ENCODE results near the gene UBA7. TPM values are rescaled to one million over a fixed set of nuclear protein-coding genes. Genes with fewer than 3 reads are reported as not detected.

The UBA7 gene
- polyA plus RNA-seq, 1 donor from 2014 or later: 4.0 TPM

GRCh38 chr3:49761661-49762060, 52.1 kb downstream of the UBA7 start:
- Histone ChIP-seq H3K9me2 (ENCODE audit: insufficient read depth, low read length) (no peaks in the 10 kb centered on the region), H3K9ac (ENCODE audit: low read length) (no peak overlapping the region), H3K36me3 (ENCODE audit: insufficient read depth, low read length) (no peaks in the 10 kb centered on the region), H2AFZ (ENCODE audit: low read depth, low read length) (no peak overlapping the region), H3K4me2 (ENCODE audit: low read length) (no peak overlapping the region), H3K27ac (ENCODE audit: low read length) (no peak overlapping the region), H3K4me3 (ENCODE audit: low read length) (no peak overlapping the region), H3K79me2 (replicated peaks; ENCODE audit: insufficient read depth, low read length) (peaks cover 56% of the 10 kb centered on the region), H3F3A (ENCODE audit: insufficient read depth, low read length, poor library complexity, severe bottlenecking) (no peaks in the 10 kb centered on the region), H3K9me3 (ENCODE audit: low read length) (no peaks in the 10 kb centered on the region), H4K20me1 (ENCODE audit: insufficient read depth) (no peaks in the 10 kb centered on the region), H3K27me3 (ENCODE audit: insufficient read depth, low read depth, low read length) (no peaks in the 10 kb centered on the region)
- TF ChIP-seq, protein P1, sequence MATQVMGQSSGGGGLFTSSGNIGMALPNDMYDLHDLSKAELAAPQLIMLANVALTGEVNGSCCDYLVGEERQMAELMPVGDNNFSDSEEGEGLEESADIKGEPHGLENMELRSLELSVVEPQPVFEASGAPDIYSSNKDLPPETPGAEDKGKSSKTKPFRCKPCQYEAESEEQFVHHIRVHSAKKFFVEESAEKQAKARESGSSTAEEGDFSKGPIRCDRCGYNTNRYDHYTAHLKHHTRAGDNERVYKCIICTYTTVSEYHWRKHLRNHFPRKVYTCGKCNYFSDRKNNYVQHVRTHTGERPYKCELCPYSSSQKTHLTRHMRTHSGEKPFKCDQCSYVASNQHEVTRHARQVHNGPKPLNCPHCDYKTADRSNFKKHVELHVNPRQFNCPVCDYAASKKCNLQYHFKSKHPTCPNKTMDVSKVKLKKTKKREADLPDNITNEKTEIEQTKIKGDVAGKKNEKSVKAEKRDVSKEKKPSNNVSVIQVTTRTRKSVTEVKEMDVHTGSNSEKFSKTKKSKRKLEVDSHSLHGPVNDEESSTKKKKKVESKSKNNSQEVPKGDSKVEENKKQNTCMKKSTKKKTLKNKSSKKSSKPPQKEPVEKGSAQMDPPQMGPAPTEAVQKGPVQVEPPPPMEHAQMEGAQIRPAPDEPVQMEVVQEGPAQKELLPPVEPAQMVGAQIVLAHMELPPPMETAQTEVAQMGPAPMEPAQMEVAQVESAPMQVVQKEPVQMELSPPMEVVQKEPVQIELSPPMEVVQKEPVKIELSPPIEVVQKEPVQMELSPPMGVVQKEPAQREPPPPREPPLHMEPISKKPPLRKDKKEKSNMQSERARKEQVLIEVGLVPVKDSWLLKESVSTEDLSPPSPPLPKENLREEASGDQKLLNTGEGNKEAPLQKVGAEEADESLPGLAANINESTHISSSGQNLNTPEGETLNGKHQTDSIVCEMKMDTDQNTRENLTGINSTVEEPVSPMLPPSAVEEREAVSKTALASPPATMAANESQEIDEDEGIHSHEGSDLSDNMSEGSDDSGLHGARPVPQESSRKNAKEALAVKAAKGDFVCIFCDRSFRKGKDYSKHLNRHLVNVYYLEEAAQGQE (IDR thresholded peaks at IDR 0.05; ENCODE audit: borderline replicate concordance): no peak
- no peak for TF ChIP-seq TAF1 (IDR thresholded peaks at IDR 0.05; ENCODE audit: low read depth)

GRCh38 chr3:49759226-49759625, 54.5 kb downstream of the UBA7 start:
- Histone ChIP-seq H4K20me1 (ENCODE audit: insufficient read depth) (no peaks in the 10 kb centered on the region), H3K27me3 (ENCODE audit: insufficient read depth, low read depth, low read length) (no peaks in the 10 kb centered on the region), H3F3A (ENCODE audit: insufficient read depth, low read length, poor library complexity, severe bottlenecking) (no peaks in the 10 kb centered on the region), H3K4me3 (ENCODE audit: low read length) (no peak overlapping the region), H3K4me2 (ENCODE audit: low read length) (no peak overlapping the region), H2AFZ (ENCODE audit: low read depth, low read length) (no peak overlapping the region), H3K36me3 (ENCODE audit: insufficient read depth, low read length) (no peaks in the 10 kb centered on the region), H3K9me3 (ENCODE audit: low read length) (no peaks in the 10 kb centered on the region), H3K9me2 (ENCODE audit: insufficient read depth, low read length) (no peaks in the 10 kb centered on the region), H3K9ac (ENCODE audit: low read length) (no peak overlapping the region), H3K27ac (ENCODE audit: low read length) (no peak overlapping the region), H3K79me2 (replicated peaks; ENCODE audit: insufficient read depth, low read length) (peaks cover 59% of the 10 kb centered on the region)
- no peak for TF ChIP-seq TAF1 (IDR thresholded peaks at IDR 0.05; ENCODE audit: low read depth)
- TF ChIP-seq EP300 (conservative IDR thresholded peaks at IDR 0.05; ENCODE audit: poor library complexity, severe bottlenecking): no peak
- TF ChIP-seq CTCF (IDR thresholded peaks at IDR 0.05; ENCODE audit: poor library complexity, severe bottlenecking): no peak
- TF ChIP-seq RAD21 (conservative IDR thresholded peaks at IDR 0.05): no peak
- TF ChIP-seq POLR2AphosphoS5 (IDR thresholded peaks at IDR 0.05): no peak
- no peak for TF ChIP-seq MXI1 (conservative IDR thresholded peaks at IDR 0.05; ENCODE audit: poor library complexity, severe bottlenecking)
- TF ChIP-seq EZH2 (IDR thresholded peaks at IDR 0.05; ENCODE audit: borderline replicate concordance, insufficient read depth, low read length, poor library complexity, severe bottlenecking): no peak
- TF ChIP-seq, protein P1 (IDR thresholded peaks at IDR 0.05; ENCODE audit: borderline replicate concordance): no peak
- no peak for TF ChIP-seq SMC3 (conservative IDR thresholded peaks at IDR 0.05; ENCODE audit: poor library complexity)
